ENCODE measurements around the gene SIGLECL1. TPM values are rescaled to one million over a fixed set of nuclear protein-coding genes. Genes with fewer than 3 reads are reported as not detected.

SIGLECL1 gene
- total and polyA plus RNA-seq, 9 of the 15 experiments (the other 6 are each of a cell fraction or from before 2014, with no cell fraction given): not detected

DNA sequence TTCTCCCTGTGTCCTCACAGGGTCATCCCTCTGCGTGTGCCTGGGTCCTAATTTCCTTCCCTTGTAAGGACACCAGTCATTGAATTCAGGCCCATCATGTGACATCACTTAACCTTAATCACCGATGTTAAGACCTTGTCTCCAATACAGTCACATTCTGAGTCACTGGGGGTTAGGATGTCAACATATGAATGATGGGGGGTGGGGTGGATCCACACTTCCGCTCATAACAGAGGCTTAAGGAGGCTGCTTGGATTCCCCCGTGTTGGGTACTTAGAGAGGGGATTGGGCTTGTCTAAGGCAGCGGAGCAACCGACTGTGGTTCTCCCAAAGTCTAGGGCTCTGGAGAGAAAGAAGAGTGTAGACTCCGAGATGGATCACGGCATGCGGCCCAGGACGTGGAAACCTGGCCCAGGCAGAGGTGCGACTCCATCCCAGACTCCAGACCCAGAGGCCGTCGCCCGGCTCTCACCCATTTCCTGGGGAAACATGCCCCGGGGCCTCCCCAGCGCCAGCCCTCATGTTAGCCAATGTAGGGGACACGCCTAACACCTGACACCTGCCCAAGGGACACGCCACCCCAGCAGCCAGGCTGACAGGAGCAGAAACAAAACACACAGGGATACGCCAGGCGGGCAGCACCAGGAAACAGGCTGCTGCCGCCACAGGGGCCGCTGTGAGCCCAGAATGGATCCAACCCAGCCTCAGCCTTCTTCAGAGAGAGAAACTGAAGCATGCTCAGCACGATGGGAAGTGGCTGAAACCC is 43.5 kb downstream of the SIGLECL1 start (continued):
- TF ChIP-seq, protein P1, sequence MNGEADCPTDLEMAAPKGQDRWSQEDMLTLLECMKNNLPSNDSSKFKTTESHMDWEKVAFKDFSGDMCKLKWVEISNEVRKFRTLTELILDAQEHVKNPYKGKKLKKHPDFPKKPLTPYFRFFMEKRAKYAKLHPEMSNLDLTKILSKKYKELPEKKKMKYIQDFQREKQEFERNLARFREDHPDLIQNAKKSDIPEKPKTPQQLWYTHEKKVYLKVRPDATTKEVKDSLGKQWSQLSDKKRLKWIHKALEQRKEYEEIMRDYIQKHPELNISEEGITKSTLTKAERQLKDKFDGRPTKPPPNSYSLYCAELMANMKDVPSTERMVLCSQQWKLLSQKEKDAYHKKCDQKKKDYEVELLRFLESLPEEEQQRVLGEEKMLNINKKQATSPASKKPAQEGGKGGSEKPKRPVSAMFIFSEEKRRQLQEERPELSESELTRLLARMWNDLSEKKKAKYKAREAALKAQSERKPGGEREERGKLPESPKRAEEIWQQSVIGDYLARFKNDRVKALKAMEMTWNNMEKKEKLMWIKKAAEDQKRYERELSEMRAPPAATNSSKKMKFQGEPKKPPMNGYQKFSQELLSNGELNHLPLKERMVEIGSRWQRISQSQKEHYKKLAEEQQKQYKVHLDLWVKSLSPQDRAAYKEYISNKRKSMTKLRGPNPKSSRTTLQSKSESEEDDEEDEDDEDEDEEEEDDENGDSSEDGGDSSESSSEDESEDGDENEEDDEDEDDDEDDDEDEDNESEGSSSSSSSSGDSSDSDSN (IDR thresholded peaks at IDR 0.05; ENCODE audit: borderline replicate concordance in 1 of 2, low read depth in 2 of 2, low read length in 2 of 2): no peak
- TF ChIP-seq, protein P2, sequence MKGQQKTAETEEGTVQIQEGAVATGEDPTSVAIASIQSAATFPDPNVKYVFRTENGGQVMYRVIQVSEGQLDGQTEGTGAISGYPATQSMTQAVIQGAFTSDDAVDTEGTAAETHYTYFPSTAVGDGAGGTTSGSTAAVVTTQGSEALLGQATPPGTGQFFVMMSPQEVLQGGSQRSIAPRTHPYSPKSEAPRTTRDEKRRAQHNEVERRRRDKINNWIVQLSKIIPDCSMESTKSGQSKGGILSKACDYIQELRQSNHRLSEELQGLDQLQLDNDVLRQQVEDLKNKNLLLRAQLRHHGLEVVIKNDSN (CRISPR knock-in tag; IDR thresholded peaks at IDR 0.05): peak; percentile 52; the same call in 1 of the 2 replicates
- TF ChIP-seq, protein P3, sequence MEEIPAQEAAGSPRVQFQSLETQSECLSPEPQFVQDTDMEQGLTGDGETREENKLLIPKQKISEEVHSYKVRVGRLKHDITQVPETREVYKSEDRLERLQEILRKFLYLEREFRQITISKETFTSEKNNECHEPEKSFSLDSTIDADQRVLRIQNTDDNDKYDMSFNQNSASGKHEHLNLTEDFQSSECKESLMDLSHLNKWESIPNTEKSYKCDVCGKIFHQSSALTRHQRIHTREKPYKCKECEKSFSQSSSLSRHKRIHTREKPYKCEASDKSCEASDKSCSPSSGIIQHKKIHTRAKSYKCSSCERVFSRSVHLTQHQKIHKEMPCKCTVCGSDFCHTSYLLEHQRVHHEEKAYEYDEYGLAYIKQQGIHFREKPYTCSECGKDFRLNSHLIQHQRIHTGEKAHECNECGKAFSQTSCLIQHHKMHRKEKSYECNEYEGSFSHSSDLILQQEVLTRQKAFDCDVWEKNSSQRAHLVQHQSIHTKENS (CRISPR knock-in tag; IDR thresholded peaks at IDR 0.05): no peak
- TF ChIP-seq PYGO2 (tag; IDR thresholded peaks at IDR 0.05): no peak
- TF ChIP-seq SMAD3 (CRISPR knock-in tag; conservative IDR thresholded peaks at IDR 0.05): no peak
- TF ChIP-seq POLR2A (conservative IDR thresholded peaks at IDR 0.05): no peak
- TF ChIP-seq CREM (IDR thresholded peaks at IDR 0.05; ENCODE audit: low read depth): no peak
- no peak for TF ChIP-seq RBM15 (IDR thresholded peaks at IDR 0.05; ENCODE audit: insufficient read depth, low read length)
- TF ChIP-seq KDM1A (IDR thresholded peaks at IDR 0.05): peak in 1 of 2 experiments; percentile 12; a peak in 1 of 4 replicates
- TF ChIP-seq MEIS2 (IDR thresholded peaks at IDR 0.05; ENCODE audit: partially characterized antibody): peak; percentile 69
- no peak for TF ChIP-seq ZNF561 (CRISPR knock-in tag; conservative IDR thresholded peaks at IDR 0.05)
- TF ChIP-seq, protein P4, sequence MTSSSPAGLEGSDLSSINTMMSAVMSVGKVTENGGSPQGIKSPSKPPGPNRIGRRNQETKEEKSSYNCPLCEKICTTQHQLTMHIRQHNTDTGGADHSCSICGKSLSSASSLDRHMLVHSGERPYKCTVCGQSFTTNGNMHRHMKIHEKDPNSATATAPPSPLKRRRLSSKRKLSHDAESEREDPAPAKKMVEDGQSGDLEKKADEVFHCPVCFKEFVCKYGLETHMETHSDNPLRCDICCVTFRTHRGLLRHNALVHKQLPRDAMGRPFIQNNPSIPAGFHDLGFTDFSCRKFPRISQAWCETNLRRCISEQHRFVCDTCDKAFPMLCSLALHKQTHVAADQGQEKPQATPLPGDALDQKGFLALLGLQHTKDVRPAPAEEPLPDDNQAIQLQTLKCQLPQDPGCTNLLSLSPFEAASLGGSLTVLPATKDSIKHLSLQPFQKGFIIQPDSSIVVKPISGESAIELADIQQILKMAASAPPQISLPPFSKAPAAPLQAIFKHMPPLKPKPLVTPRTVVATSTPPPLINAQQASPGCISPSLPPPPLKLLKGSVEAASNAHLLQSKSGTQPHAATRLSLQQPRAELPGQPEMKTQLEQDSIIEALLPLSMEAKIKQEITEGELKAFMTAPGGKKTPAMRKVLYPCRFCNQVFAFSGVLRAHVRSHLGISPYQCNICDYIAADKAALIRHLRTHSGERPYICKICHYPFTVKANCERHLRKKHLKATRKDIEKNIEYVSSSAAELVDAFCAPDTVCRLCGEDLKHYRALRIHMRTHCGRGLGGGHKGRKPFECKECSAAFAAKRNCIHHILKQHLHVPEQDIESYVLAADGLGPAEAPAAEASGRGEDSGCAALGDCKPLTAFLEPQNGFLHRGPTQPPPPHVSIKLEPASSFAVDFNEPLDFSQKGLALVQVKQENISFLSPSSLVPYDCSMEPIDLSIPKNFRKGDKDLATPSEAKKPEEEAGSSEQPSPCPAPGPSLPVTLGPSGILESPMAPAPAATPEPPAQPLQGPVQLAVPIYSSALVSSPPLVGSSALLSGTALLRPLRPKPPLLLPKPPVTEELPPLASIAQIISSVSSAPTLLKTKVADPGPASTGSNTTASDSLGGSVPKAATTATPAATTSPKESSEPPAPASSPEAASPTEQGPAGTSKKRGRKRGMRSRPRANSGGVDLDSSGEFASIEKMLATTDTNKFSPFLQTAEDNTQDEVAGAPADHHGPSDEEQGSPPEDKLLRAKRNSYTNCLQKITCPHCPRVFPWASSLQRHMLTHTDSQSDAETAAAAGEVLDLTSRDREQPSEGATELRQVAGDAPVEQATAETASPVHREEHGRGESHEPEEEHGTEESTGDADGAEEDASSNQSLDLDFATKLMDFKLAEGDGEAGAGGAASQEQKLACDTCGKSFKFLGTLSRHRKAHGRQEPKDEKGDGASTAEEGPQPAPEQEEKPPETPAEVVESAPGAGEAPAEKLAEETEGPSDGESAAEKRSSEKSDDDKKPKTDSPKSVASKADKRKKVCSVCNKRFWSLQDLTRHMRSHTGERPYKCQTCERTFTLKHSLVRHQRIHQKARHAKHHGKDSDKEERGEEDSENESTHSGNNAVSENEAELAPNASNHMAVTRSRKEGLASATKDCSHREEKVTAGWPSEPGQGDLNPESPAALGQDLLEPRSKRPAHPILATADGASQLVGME (CRISPR knock-in tag; IDR thresholded peaks at IDR 0.05): no peak
- no peak for TF ChIP-seq NFXL1 (CRISPR knock-in tag; IDR thresholded peaks at IDR 0.05)
- TF ChIP-seq ETV1 (tag; conservative IDR thresholded peaks at IDR 0.05; ENCODE audit: low read depth): no peak
- no peak for TF ChIP-seq HNRNPLL (IDR thresholded peaks at IDR 0.05; ENCODE audit: low read depth, low read length, poor library complexity, severe bottlenecking)
- TF ChIP-seq ZNF140 (CRISPR knock-in tag; IDR thresholded peaks at IDR 0.05): no peak
- TF ChIP-seq CTBP1 (IDR thresholded peaks at IDR 0.05; ENCODE audit: borderline replicate concordance): no peak
- no peak for TF ChIP-seq ATF1 (CRISPR knock-in tag; IDR thresholded peaks at IDR 0.05)
- TF ChIP-seq ATF1 (tag; IDR thresholded peaks at IDR 0.05): no peak
- no peak for TF ChIP-seq JUNB (CRISPR knock-in tag; conservative IDR thresholded peaks at IDR 0.05)
